GM18951 (cell line): Measurements from ENCODE around the gene ATP6V0A1.
"Not testable (repeated sequence)": the region's sequence is repeated elsewhere in the genome, so short reads cannot be mapped to it uniquely, and the experiment has no call there.

Experiments used
- POLR2A ChIP-seq: IDR thresholded peaks from 4 replicates; pipeline ENCODE4 v1.6.1; 2011; ENCODE audit warnings: mild to moderate bottlenecking; ENCODE audit not compliant: insufficient read length, insufficient read depth; ENCODE audit errors: extremely low read depth
- in situ Hi-C: fragments of 300-500 bp; cut with MboI; formaldehyde crosslinking; loops from one replicate; pipeline ENCODE4 v1.12.0; 2022; ENCODE audit warnings: low sequenced_read_pairs, mixed read lengths, inconsistent platforms; ENCODE audit not compliant: unreplicated experiment

Gene ATP6V0A1

GRCh38 chr17:42422958-42423712 is 35.5 kb upstream of the ATP6V0A1 start, which contains the start of gene CAVIN1:
Gene CAVIN1, minus strand, starts transcription at chr17:42423256. Its CDS starts 159 bp downstream, at chr17:42423097.
- TF ChIP-seq POLR2A = no peak
- in situ Hi-C loops = no loop called here

- in situ Hi-C loops = no loop called here
- TF ChIP-seq POLR2A = no peak
These were observed 34.9 kb upstream of the ATP6V0A1 start for GRCh38 chr17:42423766-42424165.

GRCh38 chr17:42424991-42425610 is 33.6 kb upstream of the ATP6V0A1 start:
- in situ Hi-C loops = no loop called here
- no peak for TF ChIP-seq POLR2A

GRCh38 chr17:42428141-42428944 is 30.3 kb upstream of the ATP6V0A1 start:
- no peak for TF ChIP-seq POLR2A
- in situ Hi-C loops = no loop called here

GRCh38 chr17:42429726-42430447 is 28.8 kb upstream of the ATP6V0A1 start:
- in situ Hi-C loops = no loop called here
- no peak for TF ChIP-seq POLR2A

GRCh38 chr17:42431758-42432161 is 26.9 kb upstream of the ATP6V0A1 start:
- TF ChIP-seq POLR2A = no peak
- in situ Hi-C loops = no loop called here

- TF ChIP-seq POLR2A = no peak
- in situ Hi-C loops = loop anchor here (5.0 kb wide), 1 partner anchor 91 kb away; no protein-coding TSS in a partner anchor
These were observed 22.3 kb upstream of the ATP6V0A1 start for GRCh38 chr17:42436391-42436790.

GRCh38 chr17:42438600-42439567 is 19.8 kb upstream of the ATP6V0A1 start:
- in situ Hi-C loops = loop anchor here (5.0 kb wide), 1 partner anchor 88 kb away; no protein-coding TSS in a partner anchor
- TF ChIP-seq POLR2A = no peak

GRCh38 chr17:42441371-42442195 is 17.1 kb upstream of the ATP6V0A1 start:
- in situ Hi-C loops = no loop called here
- no peak for TF ChIP-seq POLR2A

- in situ Hi-C loops = no loop called here
- no peak for TF ChIP-seq POLR2A
These were observed 16.5 kb upstream of the ATP6V0A1 start for GRCh38 chr17:42442196-42442565.

GRCh38 chr17:42449176-42449575 is 9.5 kb upstream of the ATP6V0A1 start:
- in situ Hi-C loops = not testable (repeated sequence)

GRCh38 chr17:42449838-42450237 is 8.8 kb upstream of the ATP6V0A1 start:
- in situ Hi-C loops = not testable (repeated sequence)

GRCh38 chr17:42451270-42451669 is 7.4 kb upstream of the ATP6V0A1 start:
- in situ Hi-C loops = not testable (repeated sequence)
